GM12892 (cell line): ENCODE results near the gene PEX14.
A peak's percentile ranks its signal among the peaks of the same experiment; 100 is the strongest.

Experiments
- DNase-seq: peaks from one replicate; pipeline ENCODE4 v3.0.0; 2011; ENCODE audit not compliant: insufficient read length
- FAIRE-seq: peaks from 2 replicates; lab custom pipeline; 2011; peaks lifted over from hg19 to GRCh38; lab: Jason Lieb, UNC
- POLR2A ChIP-seq: IDR thresholded peaks from 2 replicates; pipeline ENCODE4 v1.6.1; 2011; ENCODE audit warnings: low read depth, low read length, control low read depth
- POLR2AphosphoS5 ChIP-seq: IDR thresholded peaks from 2 replicates; pipeline ENCODE4 v1.6.1; 2011; ENCODE audit warnings: low read depth, low read length, control low read depth
- TAF1 ChIP-seq: IDR thresholded peaks from 2 replicates; pipeline ENCODE4 v1.6.1; 2011; ENCODE audit warnings: low read depth, mild to moderate bottlenecking, control low read depth, low read length, borderline replicate concordance

The PEX14 gene

DNA sequence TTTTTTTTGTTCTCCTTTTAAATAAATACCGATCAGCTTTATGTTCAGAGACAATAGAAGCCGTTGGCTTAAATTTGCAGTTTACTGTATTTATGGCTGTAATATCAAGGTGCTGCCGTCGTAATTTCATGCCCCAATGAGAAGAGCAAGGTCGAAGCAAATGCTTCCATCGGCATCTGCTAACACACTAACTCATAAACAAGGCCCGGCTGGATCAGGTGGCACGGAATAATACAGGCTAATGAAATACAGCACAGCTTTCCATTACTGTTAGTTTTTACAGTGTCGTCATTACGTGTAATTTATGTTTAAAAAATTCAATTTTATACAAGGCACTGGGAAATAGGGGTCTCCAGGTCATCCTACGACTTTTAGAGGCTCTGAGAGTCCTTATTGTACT lies 119.0 kb downstream of the PEX14 start:
- TF ChIP-seq TAF1, result no peak
- no peak for TF ChIP-seq POLR2AphosphoS5
- TF ChIP-seq POLR2A, result no peak
- FAIRE-seq (no peak), DNase-seq (no peak)

DNA sequence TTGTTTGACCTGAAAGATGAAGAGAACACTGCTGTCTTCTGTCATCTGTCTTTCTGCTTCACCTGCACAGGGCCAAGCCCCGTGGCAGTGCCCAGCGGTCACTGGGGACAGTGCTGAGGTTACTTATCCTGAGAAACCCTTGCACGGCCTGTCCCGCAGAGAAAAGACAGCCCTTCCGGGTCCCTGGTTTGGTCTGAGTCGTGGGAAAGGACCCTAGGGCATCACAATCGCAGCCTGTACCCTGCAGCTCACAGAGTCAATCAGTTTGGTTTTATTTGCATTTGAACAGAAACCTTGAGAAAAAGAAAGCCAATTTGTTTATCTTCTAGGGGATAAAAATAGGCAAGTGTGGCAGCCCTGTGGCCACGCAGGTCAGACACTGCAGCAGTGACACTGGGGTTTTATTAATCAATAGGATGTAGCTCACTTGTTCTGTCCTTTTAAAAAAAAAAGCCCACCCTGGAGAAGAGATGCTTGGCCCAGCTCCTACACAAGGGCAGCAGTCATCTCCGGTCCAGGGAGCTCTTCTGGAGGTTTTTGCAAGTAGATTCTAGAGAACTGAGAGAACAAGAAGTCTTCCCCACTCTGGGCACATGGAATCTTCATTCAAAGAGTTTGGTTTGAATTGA lies 120.0 kb downstream of the PEX14 start:
- DNase-seq (no peak), FAIRE-seq (peak; percentile 70)
- no peak for TF ChIP-seq POLR2AphosphoS5
- TF ChIP-seq POLR2A, result no peak
- no peak for TF ChIP-seq TAF1

DNA sequence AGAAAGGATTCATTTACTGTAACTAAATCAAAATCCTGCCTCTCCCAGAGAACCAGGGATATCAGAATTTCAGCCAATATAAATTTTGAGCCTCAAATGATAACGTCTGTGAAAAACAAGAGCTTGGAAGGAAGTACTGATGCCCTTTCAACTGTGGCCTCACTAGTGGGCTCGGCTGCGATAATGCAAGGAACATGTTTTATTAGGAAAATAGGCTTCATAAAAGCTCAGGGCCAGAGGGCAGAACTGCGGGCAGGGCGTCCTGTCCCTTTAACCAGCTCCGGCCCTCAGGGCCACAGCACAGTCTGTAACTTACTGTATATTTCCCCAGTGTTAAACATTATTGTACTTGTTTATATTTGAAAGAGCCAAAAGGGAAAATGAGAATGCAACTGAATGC lies 122.0 kb downstream of the PEX14 start:
- TF ChIP-seq POLR2A (no peak), TAF1 (no peak)
- FAIRE-seq (no peak), DNase-seq (no peak)

DNA sequence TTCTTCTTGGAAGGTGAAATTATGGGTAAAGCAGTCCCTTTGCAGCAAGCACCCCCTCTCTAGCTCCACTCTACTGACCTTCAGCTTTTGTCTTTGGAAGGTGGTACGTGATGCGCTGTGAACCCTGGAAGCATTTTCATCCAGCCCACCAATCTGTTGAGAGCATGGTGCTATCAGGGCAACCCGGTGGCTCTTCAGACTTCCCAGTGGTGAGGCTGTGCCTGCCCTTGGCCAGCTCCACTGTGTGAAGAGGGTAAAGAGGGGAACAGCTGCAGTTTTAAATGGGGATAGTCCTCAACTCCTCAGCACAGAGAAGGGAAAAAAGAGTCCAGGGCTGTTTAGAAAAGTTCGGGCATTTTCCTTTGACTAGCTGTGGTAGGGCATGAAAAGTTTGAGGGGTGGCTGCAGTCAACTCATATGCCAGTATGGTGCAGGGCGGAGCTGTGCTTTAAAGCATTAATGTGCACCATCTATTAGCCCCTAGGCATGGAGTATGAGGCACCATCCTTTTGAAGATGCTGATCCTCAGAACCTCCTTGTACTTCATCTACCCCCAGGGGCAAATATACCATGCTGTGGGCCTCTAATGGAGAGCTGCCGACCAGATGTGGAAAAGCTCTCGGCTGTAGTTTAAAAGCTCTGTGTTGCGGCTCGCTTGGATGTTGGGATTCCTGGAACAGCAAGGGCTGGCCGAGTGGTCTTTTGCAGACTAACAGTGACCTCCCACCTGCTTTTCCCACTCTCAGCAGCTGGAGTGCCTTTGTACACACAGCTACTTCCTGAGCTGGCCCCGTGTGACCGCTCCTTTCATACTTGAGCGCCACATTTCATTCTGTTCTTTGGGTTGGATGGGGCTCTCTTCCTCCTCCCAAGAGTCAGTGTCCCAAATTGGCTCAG lies 123.0 kb downstream of the PEX14 start:
- TF ChIP-seq TAF1, result no peak
- TF ChIP-seq POLR2AphosphoS5, result no peak
- FAIRE-seq, result no peak
- no peak for DNase-seq

DNA sequence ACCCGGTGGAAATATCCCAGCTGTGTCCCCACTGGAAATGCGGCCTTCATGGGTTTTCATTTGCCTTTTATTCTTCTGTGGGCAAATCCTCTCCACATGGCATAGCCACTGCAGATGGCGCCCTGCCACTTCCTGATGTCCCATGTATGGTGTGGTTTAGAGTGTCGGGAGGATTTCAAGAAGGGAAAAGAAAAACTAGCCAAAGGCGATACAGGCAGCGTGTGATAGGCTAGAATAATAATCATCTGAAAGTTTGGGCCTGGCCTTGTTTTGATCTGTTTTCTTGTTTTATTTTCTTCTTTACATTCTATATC lies 123.6 kb downstream of the PEX14 start:
- no peak for DNase-seq
- FAIRE-seq, result no peak
- no peak for TF ChIP-seq POLR2A
- no peak for TF ChIP-seq TAF1
- no peak for TF ChIP-seq POLR2AphosphoS5

DNA sequence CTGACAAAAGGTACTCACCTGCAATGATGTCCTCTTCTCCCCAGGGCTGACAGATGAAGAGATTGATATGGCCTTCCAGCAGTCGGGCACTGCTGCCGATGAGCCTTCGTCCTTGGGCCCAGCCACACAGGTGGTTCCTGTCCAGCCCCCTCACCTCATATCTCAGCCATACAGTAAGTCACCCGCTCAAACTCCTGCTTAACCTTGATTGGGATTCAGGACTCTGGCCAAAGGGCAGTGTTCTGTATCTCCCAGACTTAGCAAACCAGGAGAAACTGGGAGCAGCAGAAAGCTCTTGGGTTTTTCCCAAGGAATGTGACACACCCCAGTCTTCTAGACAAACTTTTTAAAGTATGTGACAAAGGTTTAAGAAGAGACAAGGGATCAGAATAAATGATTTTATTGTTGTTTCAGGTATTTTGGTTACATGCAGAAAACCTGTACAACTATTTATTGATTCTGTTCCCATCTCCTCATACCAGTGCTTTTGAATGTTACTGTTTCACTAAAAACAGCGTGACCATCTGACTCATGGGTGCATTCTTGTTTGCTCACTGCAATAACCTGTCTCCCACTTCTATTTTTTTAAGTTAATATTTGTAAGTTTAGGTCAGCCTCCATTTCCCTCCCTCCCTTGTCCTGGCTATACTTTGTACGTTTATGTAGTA lies 124.6 kb downstream of the PEX14 start:
- FAIRE-seq (no peak), DNase-seq (no peak)
- TF ChIP-seq POLR2A (no peak), POLR2AphosphoS5 (no peak), TAF1 (no peak)

DNA sequence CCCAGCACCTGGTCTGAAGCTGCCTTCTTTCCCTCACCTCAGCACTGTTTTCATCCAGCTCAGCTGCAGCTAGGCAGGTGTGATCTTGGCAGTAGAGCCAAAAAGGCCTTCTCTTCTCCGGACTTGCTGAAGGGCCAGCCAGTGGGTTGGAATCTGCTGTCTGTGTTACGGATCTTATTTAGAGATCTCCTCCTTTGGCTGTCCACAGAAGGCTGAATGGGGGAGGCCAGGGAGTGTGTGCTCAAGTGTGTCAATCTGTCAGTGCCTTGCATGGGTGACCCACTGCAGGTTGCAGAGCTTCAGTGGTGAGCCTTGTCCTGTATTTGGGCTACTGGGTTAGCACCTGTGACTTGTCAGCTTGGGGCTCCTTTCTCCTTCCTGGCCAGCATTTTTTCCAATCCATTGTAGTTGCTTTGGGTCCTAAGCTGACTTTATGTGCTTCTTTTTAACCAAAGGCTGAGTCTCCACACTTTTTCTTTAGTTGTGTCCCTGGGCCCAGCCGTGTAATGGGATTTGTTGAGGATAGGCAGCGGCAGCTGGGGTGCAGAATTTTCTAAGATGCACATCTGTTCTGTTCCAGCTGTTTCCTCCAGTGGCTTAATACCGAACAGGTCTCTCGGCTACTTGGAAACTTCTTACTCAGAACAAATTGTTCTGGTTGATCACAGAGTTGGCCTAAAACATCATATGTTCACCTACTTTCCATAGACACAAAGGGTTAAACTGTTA lies 126.8 kb downstream of the PEX14 start:
- no peak for DNase-seq
- FAIRE-seq, result no peak
- TF ChIP-seq TAF1, result no peak
- no peak for TF ChIP-seq POLR2A
- TF ChIP-seq POLR2AphosphoS5, result no peak

DNA sequence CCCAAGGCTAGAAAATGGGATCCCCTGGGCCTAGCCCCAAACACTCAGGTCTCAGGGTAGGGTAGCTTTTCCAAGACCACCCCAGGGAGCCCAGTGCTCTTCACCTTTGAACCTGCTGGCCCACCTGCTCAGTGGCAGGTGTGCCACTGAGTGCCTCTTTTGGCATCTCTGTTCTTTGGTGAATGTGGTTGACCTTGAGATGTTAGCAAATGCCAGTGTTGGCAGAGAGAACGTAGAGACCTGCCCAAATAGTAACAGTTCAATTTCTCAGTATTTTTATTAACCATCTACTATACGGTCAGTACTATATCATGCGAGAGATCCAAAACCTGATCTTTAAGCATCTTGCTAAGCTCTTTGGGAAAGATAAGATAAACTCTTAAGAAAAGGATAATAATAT lies 128.2 kb downstream of the PEX14 start:
- DNase-seq (no peak), FAIRE-seq (no peak)
- TF ChIP-seq POLR2AphosphoS5 (no peak), POLR2A (no peak), TAF1 (no peak)

DNA sequence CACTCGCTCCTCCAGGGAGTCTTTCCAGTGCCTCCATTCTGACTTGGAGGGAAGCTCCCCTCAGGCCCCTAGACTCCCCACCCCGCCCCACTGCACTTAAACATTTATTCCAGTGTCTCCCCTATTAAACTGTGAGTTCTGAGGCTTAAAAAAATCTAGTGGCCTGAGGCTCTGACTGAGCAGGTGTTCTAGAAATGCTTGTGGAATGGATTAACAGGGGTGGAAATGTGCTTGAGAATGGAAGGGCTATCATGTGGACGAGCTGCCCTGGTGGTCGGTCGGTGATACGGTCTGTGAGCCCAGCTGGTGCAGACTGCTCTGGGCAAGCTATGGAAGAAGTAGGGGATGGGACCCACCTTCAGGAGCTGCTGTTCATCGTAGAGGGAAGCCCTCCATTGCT lies 130.2 kb downstream of the PEX14 start:
- TF ChIP-seq POLR2A (no peak), TAF1 (no peak), POLR2AphosphoS5 (no peak)
- FAIRE-seq (no peak), DNase-seq (no peak)

DNA sequence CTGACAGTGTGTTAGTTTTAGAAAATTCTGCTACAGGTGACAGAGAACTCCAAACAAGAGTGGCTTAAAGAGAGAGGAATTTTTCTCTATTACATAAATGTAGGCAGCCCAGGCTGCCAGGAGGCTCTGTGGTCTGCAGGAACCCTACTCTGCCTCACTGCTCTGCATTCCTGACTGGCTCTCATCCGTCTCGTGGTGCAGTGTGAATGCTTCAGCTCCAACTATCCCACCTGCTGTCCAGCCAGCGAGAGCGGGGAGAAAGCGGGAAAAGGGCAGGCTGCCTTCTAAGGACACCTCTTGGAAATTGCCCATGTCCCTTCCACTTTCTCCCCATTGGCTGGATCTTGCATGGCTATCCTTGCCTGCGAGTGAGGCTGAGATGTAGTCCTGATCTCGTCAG lies 131.3 kb downstream of the PEX14 start:
- DNase-seq, result no peak
- TF ChIP-seq TAF1, result no peak
- TF ChIP-seq POLR2A, result no peak
- TF ChIP-seq POLR2AphosphoS5, result no peak
- FAIRE-seq, result no peak

DNA sequence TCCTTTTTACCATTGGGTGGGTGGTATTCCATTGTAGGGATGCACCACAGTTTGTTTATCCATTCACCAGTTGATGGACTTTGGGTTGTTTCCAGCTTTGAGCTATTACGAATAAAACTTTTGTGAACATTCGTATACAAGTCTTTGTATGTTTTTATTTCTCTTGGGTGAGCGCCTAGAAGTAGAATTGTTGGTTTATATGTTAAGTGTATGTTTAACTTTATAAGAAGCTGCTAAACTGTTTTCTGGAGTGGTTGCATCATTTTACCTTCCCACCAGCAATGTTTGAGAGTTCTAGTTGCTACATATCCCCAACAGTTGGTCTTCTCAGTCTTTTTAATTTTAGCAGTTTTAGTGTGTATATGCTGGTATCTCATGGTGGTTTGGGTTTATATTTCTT lies 132.5 kb downstream of the PEX14 start:
- FAIRE-seq, result no peak
- TF ChIP-seq TAF1 (no peak), POLR2A (no peak), POLR2AphosphoS5 (no peak)

DNA sequence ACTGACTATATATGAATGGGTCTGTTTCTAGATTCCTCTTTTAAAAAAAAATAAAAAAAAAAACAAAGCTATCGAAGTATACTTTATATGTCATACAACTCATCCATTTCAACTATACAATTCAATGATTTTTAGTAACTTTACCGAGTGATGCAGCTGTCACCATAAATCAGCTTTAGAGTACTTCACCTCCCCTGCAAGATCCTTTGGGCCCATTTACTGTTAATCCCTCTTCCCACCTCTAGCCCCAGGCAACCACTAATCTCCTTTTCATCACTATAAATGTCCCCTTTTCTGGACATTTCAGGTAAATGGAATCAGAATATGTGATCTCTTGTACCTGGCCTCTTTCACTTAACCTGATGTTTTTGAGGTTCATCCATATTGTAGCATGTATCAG lies 133.9 kb downstream of the PEX14 start:
- no peak for FAIRE-seq

More for the DNA sequence above, 132.5 kb downstream of the PEX14 start:
- no peak for DNase-seq

More for the DNA sequence above, 133.9 kb downstream of the PEX14 start:
- no peak for TF ChIP-seq TAF1
- no peak for TF ChIP-seq POLR2AphosphoS5
- TF ChIP-seq POLR2A, result no peak
- no peak for DNase-seq
